ENCODE measurements around the gene RNF212B. TPM values are rescaled to one million over a fixed set of nuclear protein-coding genes. Genes with fewer than 3 reads are reported as not detected.

The RNF212B gene
- total and polyA plus RNA-seq, 2 of the 13 experiments (the other 11 are each of a cell fraction or from before 2014, with no cell fraction given), result 0.05 TPM; not detected in 1

DNA sequence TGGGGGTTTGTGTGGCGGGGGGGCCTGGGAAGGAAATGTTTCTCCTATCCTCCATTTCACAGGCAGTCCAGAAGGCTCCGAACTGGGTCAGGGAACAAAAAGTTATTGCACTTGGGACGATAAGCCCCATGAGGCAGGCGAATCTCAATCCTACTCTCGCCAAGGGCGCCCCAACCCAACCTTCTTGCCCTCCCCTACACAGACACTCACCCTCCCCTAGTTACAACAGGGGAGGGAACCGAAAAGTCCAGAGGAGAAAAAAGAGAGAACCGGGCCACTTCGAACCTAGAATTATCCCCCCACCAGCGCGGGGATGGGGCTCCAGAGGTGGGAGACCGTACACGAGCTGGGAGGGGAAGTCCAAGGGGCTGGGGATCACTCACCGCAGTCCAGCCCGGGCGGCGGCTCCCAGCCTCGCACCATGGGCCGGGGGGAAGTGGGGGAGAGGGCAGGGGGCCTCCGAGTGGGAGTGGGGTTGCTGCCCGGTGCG lies 47.8 kb downstream of the RNF212B start (continued):
- TF ChIP-seq, protein P1, sequence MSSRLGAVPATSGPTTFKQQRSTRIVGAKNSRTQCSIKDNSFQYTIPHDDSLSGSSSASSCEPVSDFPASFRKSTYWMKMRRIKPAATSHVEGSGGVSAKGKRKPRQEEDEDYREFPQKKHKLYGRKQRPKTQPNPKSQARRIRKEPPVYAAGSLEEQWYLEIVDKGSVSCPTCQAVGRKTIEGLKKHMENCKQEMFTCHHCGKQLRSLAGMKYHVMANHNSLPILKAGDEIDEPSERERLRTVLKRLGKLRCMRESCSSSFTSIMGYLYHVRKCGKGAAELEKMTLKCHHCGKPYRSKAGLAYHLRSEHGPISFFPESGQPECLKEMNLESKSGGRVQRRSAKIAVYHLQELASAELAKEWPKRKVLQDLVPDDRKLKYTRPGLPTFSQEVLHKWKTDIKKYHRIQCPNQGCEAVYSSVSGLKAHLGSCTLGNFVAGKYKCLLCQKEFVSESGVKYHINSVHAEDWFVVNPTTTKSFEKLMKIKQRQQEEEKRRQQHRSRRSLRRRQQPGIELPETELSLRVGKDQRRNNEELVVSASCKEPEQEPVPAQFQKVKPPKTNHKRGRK (CRISPR knock-in tag; IDR thresholded peaks at IDR 0.05), result no peak; the same call in none of the 2 replicates
- TF ChIP-seq TMF1 (CRISPR knock-in tag; IDR thresholded peaks at IDR 0.05; ENCODE audit: low read depth) (peak; percentile 15; the same call in 1 of the 2 replicates), IKZF1 (IDR thresholded peaks at IDR 0.05) (no peak), PCBP1 (IDR thresholded peaks at IDR 0.05; ENCODE audit: borderline replicate concordance, low read depth, low read length) (no peak), NFE2L2 (IDR thresholded peaks at IDR 0.05; ENCODE audit: low read length) (no peak), ADNP (CRISPR knock-in tag; IDR thresholded peaks at IDR 0.05) (no peak), ZNF790 (CRISPR knock-in tag; IDR thresholded peaks at IDR 0.05; ENCODE audit: borderline replicate concordance) (no peak), DNMT3B (CRISPR knock-in tag; conservative IDR thresholded peaks at IDR 0.05) (no peak), SETDB1 (CRISPR knock-in tag; IDR thresholded peaks at IDR 0.05; ENCODE audit: borderline replicate concordance) (no peak; the same call in 1 of the 2 replicates), HNRNPUL1 (IDR thresholded peaks at IDR 0.05; ENCODE audit: low read depth, low read length) (no peak), NKX3-1 (CRISPR knock-in tag; IDR thresholded peaks at IDR 0.05) (no peak), HOXA5 (CRISPR knock-in tag; IDR thresholded peaks at IDR 0.05) (peak; percentile 81; the same call in 1 of the 2 replicates), ZNF674 (CRISPR knock-in tag; IDR thresholded peaks at IDR 0.05; ENCODE audit: low read depth) (no peak), ZNF160 (CRISPR knock-in tag; IDR thresholded peaks at IDR 0.05) (no peak), CHD4 (IDR thresholded peaks at IDR 0.05; ENCODE audit: borderline replicate concordance, low read length) (no peak), ZNF468 (CRISPR knock-in tag; IDR thresholded peaks at IDR 0.05) (no peak), ZNF253 (CRISPR knock-in tag; IDR thresholded peaks at IDR 0.05; ENCODE audit: borderline replicate concordance) (no peak), ZNF589 (CRISPR knock-in tag; conservative IDR thresholded peaks at IDR 0.05) (no peak)
- TF ChIP-seq, protein P2, sequence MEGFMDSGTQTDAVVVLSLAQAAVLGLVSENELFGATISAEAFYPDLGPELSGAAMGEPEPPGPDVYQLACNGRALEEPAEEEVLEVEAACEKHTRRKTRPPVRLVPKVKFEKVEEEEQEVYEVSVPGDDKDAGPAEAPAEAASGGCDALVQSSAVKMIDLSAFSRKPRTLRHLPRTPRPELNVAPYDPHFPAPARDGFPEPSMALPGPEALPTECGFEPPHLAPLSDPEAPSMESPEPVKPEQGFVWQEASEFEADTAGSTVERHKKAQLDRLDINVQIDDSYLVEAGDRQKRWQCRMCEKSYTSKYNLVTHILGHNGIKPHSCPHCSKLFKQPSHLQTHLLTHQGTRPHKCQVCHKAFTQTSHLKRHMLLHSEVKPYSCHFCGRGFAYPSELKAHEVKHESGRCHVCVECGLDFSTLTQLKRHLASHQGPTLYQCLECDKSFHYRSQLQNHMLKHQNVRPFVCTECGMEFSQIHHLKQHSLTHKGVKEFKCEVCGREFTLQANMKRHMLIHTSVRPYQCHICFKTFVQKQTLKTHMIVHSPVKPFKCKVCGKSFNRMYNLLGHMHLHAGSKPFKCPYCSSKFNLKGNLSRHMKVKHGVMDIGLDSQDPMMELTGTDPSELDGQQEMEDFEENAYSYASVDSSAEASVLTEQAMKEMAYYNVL (CRISPR knock-in tag; IDR thresholded peaks at IDR 0.05; ENCODE audit: borderline replicate concordance), result no peak
- TF ChIP-seq, protein P3, sequence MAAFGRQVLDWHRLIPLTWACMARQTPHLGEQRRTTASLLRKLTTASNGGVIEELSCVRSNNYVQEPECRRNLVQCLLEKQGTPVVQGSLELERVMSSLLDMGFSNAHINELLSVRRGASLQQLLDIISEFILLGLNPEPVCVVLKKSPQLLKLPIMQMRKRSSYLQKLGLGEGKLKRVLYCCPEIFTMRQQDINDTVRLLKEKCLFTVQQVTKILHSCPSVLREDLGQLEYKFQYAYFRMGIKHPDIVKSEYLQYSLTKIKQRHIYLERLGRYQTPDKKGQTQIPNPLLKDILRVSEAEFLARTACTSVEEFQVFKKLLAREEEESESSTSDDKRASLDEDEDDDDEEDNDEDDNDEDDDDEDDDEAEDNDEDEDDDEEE (CRISPR knock-in tag; IDR thresholded peaks at IDR 0.05), result 0 out of 2 replicates have a peak, but pooled peaks have one; percentile 61
- TF ChIP-seq, protein P4, sequence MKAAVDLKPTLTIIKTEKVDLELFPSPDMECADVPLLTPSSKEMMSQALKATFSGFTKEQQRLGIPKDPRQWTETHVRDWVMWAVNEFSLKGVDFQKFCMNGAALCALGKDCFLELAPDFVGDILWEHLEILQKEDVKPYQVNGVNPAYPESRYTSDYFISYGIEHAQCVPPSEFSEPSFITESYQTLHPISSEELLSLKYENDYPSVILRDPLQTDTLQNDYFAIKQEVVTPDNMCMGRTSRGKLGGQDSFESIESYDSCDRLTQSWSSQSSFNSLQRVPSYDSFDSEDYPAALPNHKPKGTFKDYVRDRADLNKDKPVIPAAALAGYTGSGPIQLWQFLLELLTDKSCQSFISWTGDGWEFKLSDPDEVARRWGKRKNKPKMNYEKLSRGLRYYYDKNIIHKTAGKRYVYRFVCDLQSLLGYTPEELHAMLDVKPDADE (CRISPR knock-in tag; IDR thresholded peaks at IDR 0.05), result 0 out of 2 replicates have a peak, but pooled peaks have one; percentile 29
- TF ChIP-seq, protein P5, sequence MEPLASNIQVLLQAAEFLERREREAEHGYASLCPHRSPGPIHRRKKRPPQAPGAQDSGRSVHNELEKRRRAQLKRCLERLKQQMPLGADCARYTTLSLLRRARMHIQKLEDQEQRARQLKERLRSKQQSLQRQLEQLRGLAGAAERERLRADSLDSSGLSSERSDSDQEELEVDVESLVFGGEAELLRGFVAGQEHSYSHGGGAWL (CRISPR knock-in tag; IDR thresholded peaks at IDR 0.05), result no peak

All from HepG2 (cell line).